Right forelimb (tissue), 1 donor: Measurements from ENCODE around the gene DAP3.
"Not testable (repeated sequence)": the region's sequence is repeated elsewhere in the genome, so short reads cannot be mapped to it uniquely, and the experiment has no call there.

Experiments used
- DNase-seq: peaks from one replicate; pipeline ENCODE4 v3.0.0-alpha.2; 2018

Gene DAP3

GRCh38 chr1:155719703-155720102, 30.8 kb downstream of the DAP3 start:
- DNase-seq = no peak

GRCh38 chr1:155725142-155725541, 36.3 kb downstream of the DAP3 start:
- no peak for DNase-seq

- DNase-seq = no peak
Measured at GRCh38 chr1:155729031-155729898, 40.4 kb downstream of the DAP3 start.

- DNase-seq = no peak
Measured at GRCh38 chr1:155740995-155741394, 52.1 kb downstream of the DAP3 start.

- DNase-seq = no peak
Measured at GRCh38 chr1:155741908-155742307, 53.0 kb downstream of the DAP3 start.

GRCh38 chr1:155744711-155745283, 55.9 kb downstream of the DAP3 start:
- DNase-seq = no peak

- peak; percentile 93 for DNase-seq
Measured at GRCh38 chr1:155745284-155746228, 56.7 kb downstream of the DAP3 start.

- not testable (repeated sequence) for DNase-seq
Measured at GRCh38 chr1:155747586-155747985, 58.7 kb downstream of the DAP3 start.

GRCh38 chr1:155748141-155748540, 59.2 kb downstream of the DAP3 start:
- not testable (repeated sequence) for DNase-seq

- DNase-seq = not testable (repeated sequence)
Measured at GRCh38 chr1:155759017-155759416, 70.1 kb downstream of the DAP3 start.

- no peak for DNase-seq
Measured at GRCh38 chr1:155759966-155760630, 71.2 kb downstream of the DAP3 start.

- no peak for DNase-seq
Measured at GRCh38 chr1:155760751-155761475, 72.0 kb downstream of the DAP3 start.

GRCh38 chr1:155761736-155762405, 73.0 kb downstream of the DAP3 start:
- DNase-seq = no peak

GRCh38 chr1:155763090-155763815, 74.4 kb downstream of the DAP3 start:
- not testable (repeated sequence) for DNase-seq

- DNase-seq = not testable (repeated sequence)
Measured at GRCh38 chr1:155763989-155764388, 75.1 kb downstream of the DAP3 start.

- DNase-seq = not testable (repeated sequence)
Measured at GRCh38 chr1:155767399-155767989, 78.6 kb downstream of the DAP3 start.

- no peak for DNase-seq
Measured at GRCh38 chr1:155769257-155769656, 80.4 kb downstream of the DAP3 start.

- DNase-seq = no peak
Measured at GRCh38 chr1:155773221-155773620, 84.3 kb downstream of the DAP3 start.

- no peak for DNase-seq
Measured at GRCh38 chr1:155776414-155776813, 87.5 kb downstream of the DAP3 start.

- no peak for DNase-seq
Measured at GRCh38 chr1:155777582-155777981, 88.7 kb downstream of the DAP3 start.
